IPS-11a (cell line): ENCODE measurements around the gene SLC17A9.
"Not testable (repeated sequence)": the region's sequence is repeated elsewhere in the genome, so short reads cannot be mapped to it uniquely, and the experiment has no call there.

Experiments
- H3K4me3 ChIP-seq: one replicate; pipeline ENCODE4 v1.5.1; 2013; ENCODE audit warnings: low read depth, low read length, control low read depth

SLC17A9 gene

DNA sequence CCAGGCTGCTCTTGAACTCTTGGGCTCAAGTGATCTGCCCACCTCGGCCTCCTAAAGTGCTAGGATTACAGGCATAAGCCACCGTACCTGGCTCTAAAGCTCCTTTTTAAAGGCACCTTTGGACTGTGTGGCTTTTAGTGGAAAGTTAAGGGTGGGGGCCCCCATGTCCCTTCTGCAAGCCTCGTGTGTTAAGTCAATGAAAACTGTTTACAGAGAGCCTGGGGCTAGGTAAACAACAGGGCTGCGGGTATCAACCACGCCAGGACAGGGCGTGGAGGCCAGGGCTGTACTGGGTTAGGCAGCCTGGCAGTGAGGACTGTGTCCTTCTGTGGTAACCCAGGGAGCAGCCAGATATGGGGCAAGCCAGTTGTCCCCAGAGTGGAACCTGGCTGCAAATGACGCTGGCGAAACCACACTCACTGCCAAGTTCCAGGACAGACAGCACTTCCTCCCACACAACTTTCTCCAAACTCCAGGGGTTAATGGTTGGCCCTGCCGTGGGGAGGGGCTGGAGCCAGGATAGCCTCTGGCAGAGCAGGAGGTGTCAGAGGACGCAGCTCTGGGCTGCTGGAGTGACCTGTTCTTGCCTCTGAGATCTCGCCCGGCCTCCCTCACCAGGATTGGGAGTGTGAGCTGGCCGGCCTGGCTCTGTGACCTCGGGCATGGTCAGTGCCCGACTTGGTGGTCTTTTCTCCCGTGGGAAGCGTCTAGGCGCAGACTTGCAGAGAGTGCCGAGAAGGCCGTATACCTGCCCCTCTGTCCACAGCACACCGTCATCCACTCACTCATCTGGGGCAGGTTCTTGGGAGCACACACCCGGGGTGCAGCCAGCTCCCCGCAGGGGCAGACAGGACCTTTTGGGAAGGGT, 3.2 kb downstream of the SLC17A9 start:
- H3K4me3 ChIP-seq = no peak overlapping the region

DNA sequence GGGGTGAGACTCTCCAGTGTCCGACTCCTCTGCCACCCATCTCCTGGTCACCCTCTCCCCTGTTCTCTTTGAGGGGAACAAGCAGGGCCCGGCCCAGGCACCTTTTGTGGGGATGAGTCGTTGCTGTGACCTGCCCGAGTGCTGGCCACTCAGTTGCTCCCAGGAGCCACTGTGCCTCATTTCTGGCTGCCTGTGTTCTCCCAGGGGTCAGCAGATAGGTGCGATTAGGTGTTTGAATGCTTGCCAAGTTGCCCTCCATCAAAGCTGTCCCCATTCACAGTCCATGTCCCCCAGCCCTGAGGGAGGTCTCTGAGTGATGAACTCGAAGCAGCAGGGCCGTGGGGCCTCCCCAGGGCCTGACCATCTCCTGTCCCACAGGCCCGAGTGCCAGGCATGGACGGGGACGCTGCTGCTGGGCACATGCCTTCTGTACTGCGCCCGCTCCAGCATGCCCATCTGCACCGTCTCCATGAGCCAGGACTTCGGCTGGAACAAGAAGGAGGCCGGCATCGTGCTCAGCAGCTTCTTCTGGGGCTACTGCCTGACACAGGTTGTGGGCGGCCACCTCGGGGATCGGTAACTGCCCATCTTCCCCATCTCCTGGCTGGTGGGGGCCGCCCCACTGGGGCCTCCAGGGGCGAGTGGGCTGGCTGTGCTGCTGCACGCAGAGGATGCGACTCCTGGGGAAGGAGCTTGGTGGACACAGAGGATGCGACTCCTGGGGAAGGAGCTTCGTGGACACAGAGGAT, 4.1 kb downstream of the SLC17A9 start:
- H3K4me3 ChIP-seq = no peak overlapping the region

DNA sequence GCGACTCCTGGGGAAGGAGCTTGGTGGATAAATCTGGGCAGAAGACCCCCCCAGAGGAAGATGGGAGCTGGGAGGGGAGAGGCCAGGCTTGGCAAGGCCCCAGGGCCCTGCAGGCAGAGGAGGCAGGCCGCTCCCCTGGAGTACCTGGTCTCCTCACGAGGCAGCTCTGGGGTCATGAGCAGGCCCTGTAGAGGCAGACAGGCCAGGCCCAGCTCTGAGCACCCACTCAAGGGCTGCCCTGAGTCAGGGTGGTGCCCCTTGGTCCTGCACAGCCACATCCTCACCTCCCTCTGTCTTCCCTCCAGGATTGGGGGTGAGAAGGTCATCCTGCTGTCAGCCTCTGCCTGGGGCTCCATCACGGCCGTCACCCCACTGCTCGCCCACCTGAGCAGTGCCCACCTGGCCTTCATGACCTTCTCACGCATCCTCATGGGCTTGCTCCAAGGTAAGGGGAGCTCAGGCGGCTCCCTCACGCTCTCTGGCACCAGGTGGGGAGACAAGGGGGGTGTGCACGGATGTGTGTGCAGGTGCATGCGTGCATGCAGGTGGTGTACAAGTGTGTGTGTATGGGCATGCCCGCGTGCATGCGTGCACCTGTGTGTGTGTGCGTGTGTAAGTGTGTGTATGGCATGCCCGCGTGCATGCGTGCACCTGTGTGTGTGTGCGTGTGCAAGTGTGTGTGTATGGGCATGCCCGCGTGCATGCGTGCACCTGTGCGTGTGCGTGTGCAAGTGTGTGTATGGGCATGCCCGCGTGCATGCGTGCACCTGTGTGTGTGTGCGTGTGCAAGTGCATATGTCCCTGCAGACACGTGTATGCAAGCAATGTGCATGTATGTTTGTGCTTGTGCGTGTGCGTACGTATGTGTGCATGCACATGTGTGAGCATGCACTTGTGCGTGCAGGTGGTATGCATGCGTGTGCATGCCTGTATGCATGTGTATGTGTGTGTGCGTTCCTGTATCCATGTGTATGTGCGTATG, 4.9 kb downstream of the SLC17A9 start:
- no peak overlapping the region for H3K4me3 ChIP-seq

DNA sequence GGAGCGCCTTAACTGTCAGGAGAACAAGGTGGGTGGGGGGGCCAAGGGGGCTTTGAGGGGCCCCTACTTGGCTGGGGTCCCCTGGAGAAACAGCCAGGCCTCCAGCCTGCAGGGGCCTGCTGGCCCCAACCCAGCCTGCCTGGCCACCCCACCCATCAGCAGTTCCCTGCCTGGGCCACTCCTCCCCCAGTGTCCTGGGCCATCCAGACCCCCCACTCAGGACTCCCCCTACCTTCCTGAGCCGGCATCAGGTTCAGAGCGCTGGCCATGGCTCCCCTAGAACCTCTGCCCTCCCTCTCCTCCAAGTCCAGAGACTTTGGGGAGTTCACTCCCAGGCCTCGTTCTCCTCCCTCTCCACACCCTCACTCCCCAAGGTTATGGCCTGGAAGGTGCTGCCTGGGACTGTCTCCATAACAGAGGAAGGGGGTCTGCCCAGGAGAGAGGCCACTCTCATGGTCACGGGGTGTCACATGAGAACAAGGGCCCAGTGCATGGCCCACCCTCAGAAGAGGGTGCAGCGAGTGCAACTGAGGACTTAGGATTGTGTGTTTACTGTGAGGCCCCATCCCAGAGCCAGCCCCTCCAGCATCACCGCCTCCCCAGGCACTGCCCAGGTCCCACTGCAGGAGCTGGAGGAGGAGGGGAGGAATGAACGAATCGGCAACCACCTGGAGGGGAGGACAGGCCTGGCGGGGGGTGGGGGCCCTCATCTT, 6.0 kb downstream of the SLC17A9 start:
- H3K4me3 ChIP-seq = no peak overlapping the region

DNA sequence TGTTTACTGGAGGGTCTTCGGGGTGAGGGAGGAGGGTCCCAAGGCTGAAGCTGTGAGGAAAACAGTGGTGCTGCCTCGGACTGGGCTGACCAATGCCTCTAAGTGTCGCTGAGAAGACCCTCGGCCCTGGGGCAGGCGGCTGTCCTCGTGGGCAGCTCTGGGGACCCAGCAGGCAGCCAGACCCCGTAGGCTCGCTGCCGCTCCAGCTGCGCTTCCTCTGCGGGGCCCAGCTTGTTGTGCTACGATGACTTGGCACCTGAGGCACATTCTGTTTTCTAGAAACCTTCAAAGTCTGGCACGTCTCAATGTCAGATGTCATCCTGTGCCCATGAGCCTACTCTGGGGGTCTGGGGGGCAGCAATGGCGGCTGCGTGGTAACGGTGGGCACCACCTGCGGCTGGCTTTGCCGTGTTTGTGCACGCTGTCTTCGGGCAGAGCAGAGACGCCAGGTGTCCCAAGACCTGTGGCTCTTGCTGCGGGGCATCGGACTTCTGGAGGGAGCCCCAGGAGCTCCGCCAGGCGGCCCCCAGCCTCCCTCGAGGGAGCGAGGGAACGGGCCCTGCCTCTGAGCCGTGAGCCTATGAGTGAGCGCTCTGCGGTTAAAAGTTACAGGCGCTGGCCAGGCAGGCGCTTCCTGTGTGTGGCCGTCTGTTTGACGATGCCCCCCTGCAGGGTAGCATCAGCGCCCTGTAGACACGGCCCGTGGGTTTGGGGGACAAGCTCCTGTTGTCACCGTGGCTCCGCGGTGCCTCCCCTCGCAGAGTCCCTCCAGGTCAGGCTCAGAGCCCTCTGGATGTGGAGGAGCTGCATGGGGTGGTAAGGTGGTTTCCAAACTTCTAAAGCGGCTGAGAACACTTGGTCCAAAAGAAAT, 6.8 kb downstream of the SLC17A9 start:
- no peak overlapping the region for H3K4me3 ChIP-seq

DNA sequence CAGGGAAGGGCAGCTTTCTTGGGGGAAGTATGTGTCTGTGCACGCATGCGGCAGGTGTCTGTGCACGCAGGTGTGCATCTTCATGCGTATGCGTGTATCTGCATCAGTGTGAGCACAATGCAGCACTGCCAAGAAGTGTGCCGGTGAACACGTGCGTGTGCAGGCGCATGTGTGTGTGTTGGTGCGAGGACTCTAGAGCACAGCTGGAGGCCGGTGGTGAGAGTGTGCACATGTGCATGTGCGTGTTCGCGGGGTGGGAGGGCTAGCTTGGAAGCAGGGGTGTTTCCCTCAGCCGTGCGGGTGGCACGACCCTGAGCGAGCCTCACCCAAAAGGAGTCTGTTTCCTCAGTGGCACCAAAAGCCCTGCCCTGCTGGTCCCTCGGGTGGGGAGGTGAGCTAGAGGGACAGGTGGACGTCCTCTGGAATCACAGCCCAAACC, 7.5 kb downstream of the SLC17A9 start:
- H3K4me3 ChIP-seq = no peak overlapping the region

DNA sequence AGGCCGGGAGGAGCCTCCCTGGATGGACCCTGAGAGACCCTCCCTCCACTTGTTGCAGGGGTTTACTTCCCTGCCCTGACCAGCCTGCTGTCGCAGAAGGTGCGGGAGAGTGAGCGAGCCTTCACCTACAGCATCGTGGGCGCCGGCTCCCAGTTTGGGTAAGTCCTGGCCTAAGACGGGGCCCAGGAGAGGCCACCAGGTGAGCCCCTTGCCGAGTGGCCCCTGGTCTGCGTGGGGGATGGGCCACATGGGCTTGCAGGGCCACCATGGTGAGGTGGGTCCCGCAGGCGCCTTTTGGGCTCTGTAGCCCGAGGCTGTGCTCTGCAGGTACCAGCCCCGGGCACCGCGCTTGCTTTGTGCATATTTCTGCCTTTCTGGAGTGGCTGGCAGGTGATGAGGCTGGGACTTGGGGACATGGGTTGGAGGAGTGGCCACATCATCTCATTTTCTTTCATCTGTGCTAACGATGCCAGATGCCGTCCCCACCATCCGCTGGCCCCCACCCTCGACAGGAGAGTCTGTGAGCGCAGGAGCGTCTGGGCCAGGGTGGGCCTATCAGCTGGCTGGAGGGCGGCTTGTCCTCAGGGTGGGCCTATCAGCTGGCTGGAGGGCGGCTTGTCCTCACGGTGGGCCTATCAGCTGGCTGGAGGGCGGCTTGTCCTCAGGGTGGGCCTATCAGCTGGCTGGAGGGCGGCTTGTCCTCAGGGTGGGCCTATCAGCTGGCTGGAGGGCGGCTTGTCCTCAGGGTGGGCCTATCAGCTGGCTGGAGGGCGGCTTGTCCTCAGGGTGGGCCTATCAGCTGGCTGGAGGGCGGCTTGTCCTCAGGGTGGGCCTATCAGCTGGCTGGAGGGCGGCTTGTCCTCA, 8.2 kb downstream of the SLC17A9 start:
- H3K4me3 ChIP-seq = not testable (repeated sequence)

DNA sequence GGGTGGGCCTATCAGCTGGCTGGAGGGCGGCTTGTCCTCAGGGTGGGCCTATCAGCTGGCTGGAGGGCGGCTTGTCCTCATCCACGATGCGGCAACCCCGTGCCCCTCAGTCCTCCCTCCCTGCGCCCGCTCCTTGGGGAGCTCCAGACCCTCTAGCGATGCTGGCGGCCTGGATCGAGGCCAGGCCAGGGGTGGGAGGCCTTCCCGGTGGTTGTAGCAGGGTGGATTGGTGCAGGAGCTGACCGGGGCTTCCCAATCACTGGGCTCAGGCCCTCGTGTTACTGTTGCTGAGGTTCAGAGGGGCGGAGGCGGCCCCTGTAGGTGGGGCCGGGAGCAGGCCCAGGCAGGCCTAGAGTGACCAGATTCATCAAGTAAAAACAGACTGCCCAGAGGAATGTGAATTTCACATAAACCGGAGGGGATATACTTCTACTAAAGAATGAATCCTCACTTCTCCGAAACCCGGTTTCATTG, 8.8 kb downstream of the SLC17A9 start:
- no peak overlapping the region for H3K4me3 ChIP-seq

DNA sequence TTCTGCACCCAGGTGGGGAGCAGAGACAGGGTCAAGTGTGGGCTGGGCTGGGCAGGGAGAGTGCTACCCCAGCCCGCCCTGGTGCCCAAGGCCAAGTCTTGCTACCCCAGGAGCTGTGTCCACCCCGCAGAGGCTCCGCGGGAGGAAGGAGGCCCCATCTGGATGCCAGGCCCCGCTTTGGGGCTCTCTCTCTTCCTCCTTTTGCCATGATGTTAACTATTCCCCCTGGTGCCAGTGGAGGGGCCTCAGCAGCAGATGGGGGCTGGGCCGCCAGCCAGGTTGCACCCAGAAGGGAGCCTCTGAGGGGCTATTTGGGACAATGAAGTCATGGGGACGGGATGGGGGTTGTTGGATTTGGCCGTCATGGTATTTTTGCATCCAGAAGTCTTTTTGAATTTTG, 9.3 kb downstream of the SLC17A9 start:
- H3K4me3 ChIP-seq = no peak overlapping the region

DNA sequence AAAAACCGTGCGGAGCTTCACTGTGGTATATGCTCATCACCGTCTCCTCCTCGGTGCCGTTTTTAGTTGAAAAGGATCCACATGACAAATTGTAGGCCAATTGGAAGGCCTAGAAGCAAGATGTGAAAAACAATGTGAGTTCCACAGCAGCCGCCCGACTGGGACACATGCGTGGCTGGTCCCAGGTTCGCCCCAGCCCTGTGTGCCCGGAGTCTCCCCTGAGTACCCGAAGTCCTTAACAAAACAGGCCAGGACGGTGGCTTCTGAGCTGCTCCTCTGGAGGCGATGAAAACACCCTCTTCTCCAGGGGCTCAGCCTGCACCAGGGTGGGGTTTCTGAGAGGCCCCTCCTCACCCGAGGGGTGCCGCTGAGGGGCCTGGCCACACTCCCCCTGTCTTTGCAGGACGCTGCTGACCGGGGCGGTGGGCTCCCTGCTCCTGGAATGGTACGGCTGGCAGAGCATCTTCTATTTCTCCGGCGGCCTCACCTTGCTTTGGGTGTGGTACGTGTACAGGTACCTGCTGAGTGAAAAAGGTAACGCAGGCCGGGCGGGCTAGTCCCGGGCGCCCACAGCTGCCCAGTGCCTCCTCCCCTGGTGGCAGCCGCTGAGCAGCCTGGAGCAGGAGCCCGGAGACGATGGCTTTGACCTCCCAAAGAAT, 9.8 kb downstream of the SLC17A9 start:
- no peak overlapping the region for H3K4me3 ChIP-seq

DNA sequence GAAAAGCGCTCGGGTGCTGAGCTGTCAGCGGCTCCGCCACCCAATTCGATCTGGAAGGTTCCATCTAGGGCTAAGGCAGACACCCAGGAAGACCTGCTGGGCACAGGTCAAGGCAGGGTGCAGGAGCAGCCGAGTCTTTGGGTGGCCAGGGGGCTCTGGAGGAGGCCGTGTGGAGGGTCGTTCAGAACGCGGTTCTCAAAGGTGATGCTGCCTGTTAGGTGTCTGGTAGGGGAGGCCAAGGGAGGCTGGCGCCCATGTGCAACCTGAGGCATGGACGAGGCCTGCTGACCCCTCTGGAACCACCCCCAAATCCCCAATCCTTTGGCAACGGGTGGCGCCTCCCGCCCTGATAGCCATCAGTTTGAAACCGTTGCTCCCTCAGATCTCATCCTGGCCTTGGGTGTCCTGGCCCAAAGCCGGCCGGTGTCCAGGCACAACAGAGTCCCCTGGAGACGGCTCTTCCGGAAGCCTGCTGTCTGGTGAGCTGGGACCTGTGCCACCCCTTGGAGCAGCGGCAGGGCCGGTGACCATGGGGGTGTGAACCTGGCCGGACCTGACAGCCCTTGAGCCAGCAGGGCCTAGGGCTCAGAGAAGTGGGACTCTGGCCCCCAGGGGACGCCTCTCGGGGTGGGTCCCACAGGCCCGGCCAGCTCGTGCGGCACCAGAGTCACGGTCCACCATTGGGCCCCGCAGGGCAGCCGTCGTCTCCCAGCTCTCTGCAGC, 10.5 kb downstream of the SLC17A9 start:
- H3K4me3 ChIP-seq = no peak overlapping the region

DNA sequence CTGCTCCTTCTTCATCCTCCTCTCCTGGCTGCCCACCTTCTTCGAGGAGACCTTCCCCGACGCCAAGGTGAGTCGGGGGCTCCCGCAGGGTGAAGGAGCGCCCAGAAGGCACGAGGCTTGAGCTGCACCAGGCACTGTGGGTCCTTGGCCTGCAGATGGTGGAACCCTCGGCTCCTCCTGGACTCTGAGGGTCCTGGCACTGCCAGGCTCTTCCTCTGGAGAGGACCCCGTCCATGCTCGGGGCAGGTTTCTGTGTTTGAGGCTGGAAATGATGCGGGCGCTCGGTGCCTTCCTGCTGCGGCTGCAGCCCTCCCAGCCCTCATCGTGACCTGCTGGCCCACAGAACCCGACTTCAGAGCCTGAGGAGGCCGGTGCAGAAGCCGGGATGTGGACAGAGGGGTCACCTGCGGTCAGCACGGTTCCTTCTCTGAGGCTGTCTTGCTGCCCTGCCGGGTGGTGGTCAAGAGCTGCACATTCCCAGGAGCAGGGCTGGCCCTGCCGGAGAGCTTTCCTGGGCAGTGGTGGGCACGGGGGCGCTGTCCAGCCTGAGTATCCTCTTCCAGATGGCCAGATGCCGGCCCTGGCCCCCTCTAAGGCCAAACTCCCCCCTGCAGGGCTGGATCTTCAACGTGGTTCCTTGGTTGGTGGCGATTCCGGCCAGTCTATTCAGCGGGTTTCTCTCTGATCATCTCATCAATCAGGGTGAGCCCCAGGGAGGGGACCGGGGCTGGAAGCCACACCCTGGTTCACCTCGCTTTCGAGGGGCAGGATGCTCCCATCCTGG, 11.3 kb downstream of the SLC17A9 start:
- no peak overlapping the region for H3K4me3 ChIP-seq

DNA sequence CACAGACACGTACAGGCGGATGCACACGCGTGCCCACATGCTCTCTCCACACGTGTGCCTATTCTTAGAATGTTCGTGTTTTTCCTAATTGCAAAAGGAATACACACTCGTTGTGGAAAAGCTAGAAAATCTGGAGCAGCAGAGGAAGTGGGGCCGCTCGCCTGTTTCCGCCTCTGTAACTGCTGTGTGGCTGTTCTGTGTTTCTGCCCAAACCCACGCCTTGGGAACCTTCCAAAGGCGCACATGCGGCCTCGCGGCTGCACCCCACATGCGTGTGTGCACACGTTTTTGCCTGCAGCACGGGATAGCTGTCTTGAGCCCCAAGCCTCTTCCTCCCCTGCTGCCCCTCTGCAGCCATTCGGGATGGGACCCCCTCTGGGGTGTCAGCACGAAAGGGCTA, 12.2 kb downstream of the SLC17A9 start:
- H3K4me3 ChIP-seq = no peak overlapping the region

DNA sequence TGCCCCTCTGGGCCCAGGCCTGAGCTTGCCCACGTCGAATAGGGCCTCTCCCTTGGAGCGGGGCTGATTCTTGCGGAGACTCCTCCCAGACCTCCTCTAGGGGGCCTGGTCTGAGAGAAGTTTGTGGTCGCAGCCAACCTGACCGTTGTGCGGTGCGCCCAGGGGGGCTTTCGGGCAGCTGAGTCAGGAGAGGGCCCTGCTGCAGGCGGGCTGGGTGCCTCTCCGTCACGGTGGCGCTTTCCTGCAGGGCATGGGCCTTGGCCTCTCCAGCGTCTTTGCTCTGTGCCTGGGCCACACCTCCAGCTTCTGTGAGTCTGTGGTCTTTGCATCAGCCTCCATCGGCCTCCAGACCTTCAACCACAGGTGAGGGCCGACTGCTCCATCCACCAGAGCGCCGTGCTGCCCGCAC, 12.9 kb downstream of the SLC17A9 start:
- no peak overlapping the region for H3K4me3 ChIP-seq

DNA sequence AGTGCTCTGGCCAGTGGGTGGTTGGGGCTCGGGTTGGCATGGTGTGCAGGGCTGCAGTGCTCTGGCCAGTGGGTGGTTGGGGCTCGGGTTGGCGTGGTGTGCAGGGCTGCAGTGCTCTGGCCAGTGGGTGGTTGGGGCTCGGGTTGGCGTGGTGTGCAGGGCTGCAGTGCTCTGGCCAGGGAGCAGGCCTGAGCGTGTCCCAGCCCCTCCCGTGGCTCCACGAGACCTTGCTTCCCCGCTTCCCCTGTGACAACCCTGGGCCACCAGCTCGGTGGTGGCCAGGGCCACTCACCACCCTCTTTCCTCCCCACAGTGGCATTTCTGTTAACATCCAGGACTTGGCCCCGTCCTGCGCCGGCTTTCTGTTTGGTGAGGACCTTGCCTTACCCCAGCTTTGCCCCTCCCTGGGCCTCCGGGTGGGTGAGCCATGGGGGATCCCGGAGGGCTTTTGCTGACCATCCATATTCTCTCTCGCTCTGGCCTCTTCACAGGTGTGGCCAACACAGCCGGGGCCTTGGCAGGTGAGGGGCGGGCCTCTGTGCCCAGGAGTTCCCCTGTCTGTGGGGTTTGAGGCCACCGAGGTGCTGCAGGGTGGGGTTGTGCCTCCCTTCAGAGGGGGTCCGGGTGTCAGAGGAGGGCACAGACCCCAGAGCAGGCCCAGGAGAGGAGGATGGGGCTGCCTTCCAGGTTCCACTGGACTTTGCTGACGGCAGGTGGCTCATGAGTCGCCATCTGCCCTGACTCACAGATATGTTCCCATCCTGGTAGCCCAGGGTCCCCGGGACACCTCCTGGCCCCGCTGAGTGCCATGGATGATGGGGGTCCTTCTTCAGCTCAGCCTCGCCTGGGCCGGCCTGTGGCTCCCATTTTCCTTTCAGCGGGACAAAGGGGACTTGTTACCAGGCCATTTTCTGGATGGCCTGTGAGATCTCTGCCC, 14.0 kb downstream of the SLC17A9 start:
- no peak overlapping the region for H3K4me3 ChIP-seq
